ENCODE results near the gene DGKD.

The DGKD gene

GRCh38 chr2:233476651-233477547 is 122.6 kb downstream of the DGKD start:
- Histone ChIP-seq H4K20me1 (ENCODE audit: insufficient read depth, low read length) (no peaks in the 10 kb centered on the region), H3K36me3 (replicated peaks; ENCODE audit: insufficient read depth, low read length) (no peaks in the 10 kb centered on the region), H3K4me2 (ENCODE audit: low read depth, low read length) (no peak overlapping the region), H2AFZ (ENCODE audit: low read length) (no peak overlapping the region), H3F3A (ENCODE audit: insufficient read depth, low read length) (no peaks in the 10 kb centered on the region), H3K27ac (ENCODE audit: low read length) (no peak overlapping the region), H3K9ac (ENCODE audit: low read length) (no peak overlapping the region), H3K4me1 (ENCODE audit: low read length) (no peaks in the 10 kb centered on the region), H3K79me2 (ENCODE audit: low read length) (no peaks in the 10 kb centered on the region), H3K9me2 (replicated peaks; ENCODE audit: insufficient read depth, low read length) (no peaks in the 10 kb centered on the region), H3K4me3 (ENCODE audit: low read length) (no peak overlapping the region), H3K9me3 (replicated peaks; ENCODE audit: insufficient read depth, low read length) (no peaks in the 10 kb centered on the region), H3K27me3 (replicated peaks; ENCODE audit: insufficient read depth, low read length) (no peaks in the 10 kb centered on the region)
- DNase-seq, result no peak
- no peak for TF ChIP-seq EZH2phosphoT487 (IDR thresholded peaks at IDR 0.05; ENCODE audit: low read length)
- no peak for TF ChIP-seq EZH2 (optimal IDR thresholded peaks at IDR 0.05; ENCODE audit: low read depth, low read length)
- TF ChIP-seq, protein P1, sequence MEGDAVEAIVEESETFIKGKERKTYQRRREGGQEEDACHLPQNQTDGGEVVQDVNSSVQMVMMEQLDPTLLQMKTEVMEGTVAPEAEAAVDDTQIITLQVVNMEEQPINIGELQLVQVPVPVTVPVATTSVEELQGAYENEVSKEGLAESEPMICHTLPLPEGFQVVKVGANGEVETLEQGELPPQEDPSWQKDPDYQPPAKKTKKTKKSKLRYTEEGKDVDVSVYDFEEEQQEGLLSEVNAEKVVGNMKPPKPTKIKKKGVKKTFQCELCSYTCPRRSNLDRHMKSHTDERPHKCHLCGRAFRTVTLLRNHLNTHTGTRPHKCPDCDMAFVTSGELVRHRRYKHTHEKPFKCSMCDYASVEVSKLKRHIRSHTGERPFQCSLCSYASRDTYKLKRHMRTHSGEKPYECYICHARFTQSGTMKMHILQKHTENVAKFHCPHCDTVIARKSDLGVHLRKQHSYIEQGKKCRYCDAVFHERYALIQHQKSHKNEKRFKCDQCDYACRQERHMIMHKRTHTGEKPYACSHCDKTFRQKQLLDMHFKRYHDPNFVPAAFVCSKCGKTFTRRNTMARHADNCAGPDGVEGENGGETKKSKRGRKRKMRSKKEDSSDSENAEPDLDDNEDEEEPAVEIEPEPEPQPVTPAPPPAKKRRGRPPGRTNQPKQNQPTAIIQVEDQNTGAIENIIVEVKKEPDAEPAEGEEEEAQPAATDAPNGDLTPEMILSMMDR (IDR thresholded peaks at IDR 0.05; ENCODE audit: low read length), result no peak

- no peaks in the 10 kb centered on the region for H3K27me3 ChIP-seq (replicated peaks; ENCODE audit: insufficient read depth, low read length)
- H2AFZ ChIP-seq (ENCODE audit: low read length), result no peak overlapping the region
- H3K9ac ChIP-seq (ENCODE audit: low read length), result no peak overlapping the region
- H4K20me1 ChIP-seq (ENCODE audit: insufficient read depth, low read length), result no peaks in the 10 kb centered on the region
- no peak for DNase-seq
- no peak overlapping the region for H3K4me2 ChIP-seq (ENCODE audit: low read depth, low read length)
- no peaks in the 10 kb centered on the region for H3K4me1 ChIP-seq (ENCODE audit: low read length)
- no peaks in the 10 kb centered on the region for H3K36me3 ChIP-seq (replicated peaks; ENCODE audit: insufficient read depth, low read length)
- H3F3A ChIP-seq (ENCODE audit: insufficient read depth, low read length), result no peaks in the 10 kb centered on the region
- H3K79me2 ChIP-seq (ENCODE audit: low read length), result no peaks in the 10 kb centered on the region
- TF ChIP-seq EZH2phosphoT487 (IDR thresholded peaks at IDR 0.05; ENCODE audit: low read length) (no peak), EZH2 (optimal IDR thresholded peaks at IDR 0.05; ENCODE audit: low read depth, low read length) (no peak)
- TF ChIP-seq, protein P1 (IDR thresholded peaks at IDR 0.05; ENCODE audit: low read length), result no peak
- H3K9me2 ChIP-seq (replicated peaks; ENCODE audit: insufficient read depth, low read length), result no peaks in the 10 kb centered on the region
- no peak overlapping the region for H3K4me3 ChIP-seq (ENCODE audit: low read length)
- H3K27ac ChIP-seq (ENCODE audit: low read length), result no peak overlapping the region
- H3K9me3 ChIP-seq (replicated peaks; ENCODE audit: insufficient read depth, low read length), result no peaks in the 10 kb centered on the region
Measured at GRCh38 chr2:233477548-233478433, 123.5 kb downstream of the DGKD start.

- Histone ChIP-seq H3K9me2 (replicated peaks; ENCODE audit: insufficient read depth, low read length) (no peaks in the 10 kb centered on the region), H3F3A (ENCODE audit: insufficient read depth, low read length) (no peaks in the 10 kb centered on the region), H3K27me3 (replicated peaks; ENCODE audit: insufficient read depth, low read length) (no peaks in the 10 kb centered on the region), H3K4me1 (ENCODE audit: low read length) (no peaks in the 10 kb centered on the region), H3K4me3 (ENCODE audit: low read length) (no peak overlapping the region), H3K9me3 (replicated peaks; ENCODE audit: insufficient read depth, low read length) (no peaks in the 10 kb centered on the region), H3K27ac (ENCODE audit: low read length) (no peak overlapping the region), H3K4me2 (ENCODE audit: low read depth, low read length) (no peak overlapping the region), H3K9ac (ENCODE audit: low read length) (no peak overlapping the region), H3K36me3 (replicated peaks; ENCODE audit: insufficient read depth, low read length) (no peaks in the 10 kb centered on the region), H3K79me2 (ENCODE audit: low read length) (no peaks in the 10 kb centered on the region), H4K20me1 (ENCODE audit: insufficient read depth, low read length) (no peaks in the 10 kb centered on the region), H2AFZ (ENCODE audit: low read length) (no peak overlapping the region)
- DNase-seq, result no peak
- TF ChIP-seq EZH2phosphoT487 (IDR thresholded peaks at IDR 0.05; ENCODE audit: low read length) (no peak), EZH2 (optimal IDR thresholded peaks at IDR 0.05; ENCODE audit: low read depth, low read length) (no peak)
- TF ChIP-seq, protein P1 (IDR thresholded peaks at IDR 0.05; ENCODE audit: low read length), result no peak
Measured at GRCh38 chr2:233479616-233480489, 125.6 kb downstream of the DGKD start.

All from MM.1S (cell line).